HL-60 (cell line): Measurements from ENCODE around the gene ADD1.

Source experiments
- CTCF ChIP-seq: IDR thresholded peaks from one replicate; pipeline ENCODE4 v1.5.1; 2011; ENCODE audit warnings: low read length, control low read depth, inconsistent platforms; ENCODE audit not compliant: insufficient read depth
- TF ChIP-seq, protein P1 (sequence below): IDR thresholded peaks from 2 replicates; pipeline ENCODE4 v1.6.1; 2012; ENCODE audit warnings: low read depth; ENCODE audit not compliant: insufficient replicate concordance

GRCh38 chr4:2924765-2925301 is 81.2 kb downstream of the ADD1 start:
- no peak for TF ChIP-seq CTCF
- TF ChIP-seq, protein P1, sequence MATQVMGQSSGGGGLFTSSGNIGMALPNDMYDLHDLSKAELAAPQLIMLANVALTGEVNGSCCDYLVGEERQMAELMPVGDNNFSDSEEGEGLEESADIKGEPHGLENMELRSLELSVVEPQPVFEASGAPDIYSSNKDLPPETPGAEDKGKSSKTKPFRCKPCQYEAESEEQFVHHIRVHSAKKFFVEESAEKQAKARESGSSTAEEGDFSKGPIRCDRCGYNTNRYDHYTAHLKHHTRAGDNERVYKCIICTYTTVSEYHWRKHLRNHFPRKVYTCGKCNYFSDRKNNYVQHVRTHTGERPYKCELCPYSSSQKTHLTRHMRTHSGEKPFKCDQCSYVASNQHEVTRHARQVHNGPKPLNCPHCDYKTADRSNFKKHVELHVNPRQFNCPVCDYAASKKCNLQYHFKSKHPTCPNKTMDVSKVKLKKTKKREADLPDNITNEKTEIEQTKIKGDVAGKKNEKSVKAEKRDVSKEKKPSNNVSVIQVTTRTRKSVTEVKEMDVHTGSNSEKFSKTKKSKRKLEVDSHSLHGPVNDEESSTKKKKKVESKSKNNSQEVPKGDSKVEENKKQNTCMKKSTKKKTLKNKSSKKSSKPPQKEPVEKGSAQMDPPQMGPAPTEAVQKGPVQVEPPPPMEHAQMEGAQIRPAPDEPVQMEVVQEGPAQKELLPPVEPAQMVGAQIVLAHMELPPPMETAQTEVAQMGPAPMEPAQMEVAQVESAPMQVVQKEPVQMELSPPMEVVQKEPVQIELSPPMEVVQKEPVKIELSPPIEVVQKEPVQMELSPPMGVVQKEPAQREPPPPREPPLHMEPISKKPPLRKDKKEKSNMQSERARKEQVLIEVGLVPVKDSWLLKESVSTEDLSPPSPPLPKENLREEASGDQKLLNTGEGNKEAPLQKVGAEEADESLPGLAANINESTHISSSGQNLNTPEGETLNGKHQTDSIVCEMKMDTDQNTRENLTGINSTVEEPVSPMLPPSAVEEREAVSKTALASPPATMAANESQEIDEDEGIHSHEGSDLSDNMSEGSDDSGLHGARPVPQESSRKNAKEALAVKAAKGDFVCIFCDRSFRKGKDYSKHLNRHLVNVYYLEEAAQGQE, result no peak
